AG09309 (cell line): Measurements from ENCODE around the gene COX4I2.

Source experiments
- DNase-seq: peaks from one replicate; pipeline ENCODE4 v3.0.0-alpha.2; 2010; ENCODE audit warnings: low read depth
- H3K4me3 ChIP-seq: 2 replicates; pipeline ENCODE4 v1.5.1; 2011; ENCODE audit warnings: mild to moderate bottlenecking, low read depth, low read length, moderate library complexity; ENCODE audit not compliant: control insufficient read depth
- CTCF ChIP-seq: IDR thresholded peaks from 2 replicates; pipeline ENCODE4 v1.5.1; 2011; ENCODE audit warnings: mild to moderate bottlenecking, low read depth, low read length, inconsistent platforms; ENCODE audit not compliant: insufficient read depth, control insufficient read depth; ENCODE audit errors: missing control alignments

COX4I2 gene

GRCh38 chr20:31603822-31604566 is 33.7 kb upstream of the COX4I2 start:
- H3K4me3 ChIP-seq = peak overlapping the region; percentile 84
- no peak for TF ChIP-seq CTCF
- DNase-seq = peak; percentile 88

GRCh38 chr20:31604567-31605030 is 33.1 kb upstream of the COX4I2 start:
- DNase-seq = no peak

GRCh38 chr20:31605031-31605901 is 32.4 kb upstream of the COX4I2 start, which contains the start of gene ID1:
ID1 (plus strand) TSS chr20:31605289; CDS start chr20:31605388, 99 bp downstream.
- no peak for TF ChIP-seq CTCF

More at GRCh38 chr20:31604567-31605030, 33.1 kb upstream of the COX4I2 start:
- peak overlapping the region; percentile 84 for H3K4me3 ChIP-seq
- no peak for TF ChIP-seq CTCF

GRCh38 chr20:31605902-31606803 is 31.6 kb upstream of the COX4I2 start:
- peak overlapping the region; percentile 84 for H3K4me3 ChIP-seq
- TF ChIP-seq CTCF = no peak
- DNase-seq = no peak

More at GRCh38 chr20:31605031-31605901, 32.4 kb upstream of the COX4I2 start, which contains the start of gene ID1:
- H3K4me3 ChIP-seq = peak within 1 kb of the TSS; percentile 84
- DNase-seq = peak; percentile 88

GRCh38 chr20:31606804-31607639 is 30.7 kb upstream of the COX4I2 start:
- DNase-seq = no peak
- peak overlapping the region; percentile 84 for H3K4me3 ChIP-seq
- no peak for TF ChIP-seq CTCF
